ENCODE results near the gene RRM1.
"Not testable (repeated sequence)": the region's sequence is repeated elsewhere in the genome, so short reads cannot be mapped to it uniquely, and the experiment has no call there.

The RRM1 gene

GRCh38 chr11:4094348-4095291, at the start of gene RRM1:
Gene RRM1 (plus strand): TSS chr11:4094799. CDS start chr11:4095013, 214 bp downstream.
- DNase-seq, result peak; percentile 91

GRCh38 chr11:4044976-4045646, 49.5 kb upstream of the RRM1 start:
- no peak for DNase-seq

DNA sequence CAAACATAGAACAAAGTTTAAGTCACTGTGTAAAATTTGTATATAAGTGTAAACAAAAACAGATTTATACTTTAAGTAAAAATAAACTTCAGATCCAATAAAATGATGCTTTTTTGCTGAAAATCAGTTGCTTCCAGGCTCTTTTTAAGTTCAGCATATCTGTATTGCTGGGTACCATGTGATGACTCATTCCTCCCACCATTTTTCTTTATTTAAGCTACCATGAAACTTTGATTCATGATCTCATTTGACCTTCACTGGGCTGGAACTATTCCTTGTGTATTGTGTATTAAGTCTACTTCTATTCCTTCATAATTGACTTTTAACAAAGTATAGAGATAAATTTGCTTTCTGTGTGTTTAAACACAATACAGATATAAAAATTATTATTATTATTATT, 46.3 kb upstream of the RRM1 start:
- DNase-seq, result no peak

- no peak for DNase-seq
Observed at GRCh38 chr11:4049006-4049405, 45.6 kb upstream of the RRM1 start.

DNA sequence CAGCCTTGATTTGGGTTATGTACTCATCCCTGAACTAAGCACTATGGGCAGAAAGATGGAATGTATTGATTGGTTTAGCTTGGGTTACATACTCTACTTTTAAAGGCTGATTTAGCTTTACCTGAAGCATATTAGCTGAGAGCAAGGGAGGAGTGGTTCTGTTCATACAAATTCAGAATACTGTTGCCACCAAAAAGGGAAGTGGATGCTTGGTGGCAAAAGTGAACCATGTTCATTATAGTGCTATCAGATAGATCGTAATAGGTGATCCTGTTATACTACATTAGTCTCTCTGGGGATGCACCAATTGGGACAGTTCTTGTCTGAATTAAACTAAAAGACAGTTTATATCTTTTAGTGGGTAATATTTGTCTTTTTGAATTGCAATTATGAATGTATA, 44.5 kb upstream of the RRM1 start:
- no peak for DNase-seq

- DNase-seq, result not testable (repeated sequence)
Observed at GRCh38 chr11:4053200-4053599, 41.4 kb upstream of the RRM1 start.

DNA sequence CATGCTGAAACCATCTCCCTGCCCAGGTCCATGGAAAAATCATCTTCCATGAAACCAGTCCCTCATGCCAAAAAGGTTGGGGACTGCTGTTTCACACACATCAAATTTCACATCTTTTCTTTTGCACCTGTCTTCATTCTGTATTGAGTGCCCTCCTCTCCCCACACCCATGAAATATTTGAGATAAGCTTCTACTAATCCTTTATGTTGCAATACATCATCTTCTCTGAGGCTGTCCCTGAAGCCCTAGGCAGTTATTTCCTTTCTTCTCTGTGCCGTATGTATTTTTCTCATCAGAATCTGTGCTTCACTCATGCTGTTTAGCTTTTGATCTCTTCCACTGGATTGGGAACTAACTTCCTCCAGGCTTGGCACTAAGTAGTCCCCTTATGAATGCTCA, 40.0 kb upstream of the RRM1 start:
- no peak for DNase-seq

DNA sequence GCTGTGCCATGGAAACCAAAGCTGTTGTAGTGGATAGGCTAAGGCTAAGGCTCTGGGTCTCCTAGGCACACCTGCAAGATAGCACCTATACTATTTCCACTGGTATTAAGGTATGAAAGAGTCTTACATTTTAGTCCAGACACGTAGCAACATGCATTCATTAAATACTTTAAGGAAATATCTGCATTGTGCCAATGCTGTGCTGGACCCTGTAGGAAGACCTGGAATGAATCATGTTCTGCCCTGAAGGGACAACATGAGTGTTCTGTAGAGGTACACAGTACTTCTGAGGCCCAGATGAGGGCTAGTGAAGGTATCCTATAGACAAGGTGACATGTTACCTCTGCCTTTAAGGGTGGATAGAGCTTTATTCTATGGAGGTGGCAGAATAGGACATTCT, 35.2 kb upstream of the RRM1 start:
- no peak for DNase-seq

DNA sequence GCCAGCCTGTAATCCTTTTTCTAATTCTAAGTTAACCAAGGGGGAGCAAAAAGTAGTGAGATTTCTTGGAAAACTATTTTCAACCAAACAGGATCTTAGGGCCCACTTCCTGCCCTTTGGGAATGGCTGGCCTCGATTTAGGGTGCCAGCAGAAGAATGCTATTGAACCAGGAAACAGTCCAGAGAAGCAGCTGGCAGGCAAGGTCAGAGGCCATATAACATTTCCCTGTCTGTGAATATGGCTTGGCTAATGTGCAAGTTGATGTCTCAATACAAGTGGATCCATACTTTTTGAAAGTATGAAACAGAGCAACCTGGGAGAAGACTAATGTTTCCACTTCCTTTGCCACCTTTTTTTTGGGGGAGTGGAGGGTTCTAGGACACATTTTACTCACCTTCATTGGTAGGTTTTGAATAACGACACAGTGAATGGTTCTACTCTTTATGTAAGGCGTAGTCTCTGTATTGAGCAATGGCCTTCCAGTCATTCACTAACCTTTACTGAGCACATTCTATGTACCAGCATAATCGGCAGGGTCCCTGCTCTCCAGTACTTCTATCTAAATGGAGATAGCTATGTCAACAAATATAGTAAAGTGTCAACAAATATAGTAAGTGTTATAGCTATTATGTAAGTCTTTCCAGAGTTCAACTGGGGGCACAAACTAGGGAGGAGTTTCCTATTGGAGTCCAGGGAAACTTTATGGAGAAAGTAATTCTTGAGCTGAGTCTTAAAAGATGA, 34.2 kb upstream of the RRM1 start:
- DNase-seq, result no peak

- DNase-seq, result no peak
Observed at GRCh38 chr11:4061700-4062099, 32.9 kb upstream of the RRM1 start.

GRCh38 chr11:4063348-4063747, 31.3 kb upstream of the RRM1 start:
- DNase-seq, result no peak

- DNase-seq, result no peak
Observed at GRCh38 chr11:4064278-4064955, 30.2 kb upstream of the RRM1 start.

- no peak for DNase-seq
Observed at GRCh38 chr11:4065086-4065485, 29.5 kb upstream of the RRM1 start.

DNA sequence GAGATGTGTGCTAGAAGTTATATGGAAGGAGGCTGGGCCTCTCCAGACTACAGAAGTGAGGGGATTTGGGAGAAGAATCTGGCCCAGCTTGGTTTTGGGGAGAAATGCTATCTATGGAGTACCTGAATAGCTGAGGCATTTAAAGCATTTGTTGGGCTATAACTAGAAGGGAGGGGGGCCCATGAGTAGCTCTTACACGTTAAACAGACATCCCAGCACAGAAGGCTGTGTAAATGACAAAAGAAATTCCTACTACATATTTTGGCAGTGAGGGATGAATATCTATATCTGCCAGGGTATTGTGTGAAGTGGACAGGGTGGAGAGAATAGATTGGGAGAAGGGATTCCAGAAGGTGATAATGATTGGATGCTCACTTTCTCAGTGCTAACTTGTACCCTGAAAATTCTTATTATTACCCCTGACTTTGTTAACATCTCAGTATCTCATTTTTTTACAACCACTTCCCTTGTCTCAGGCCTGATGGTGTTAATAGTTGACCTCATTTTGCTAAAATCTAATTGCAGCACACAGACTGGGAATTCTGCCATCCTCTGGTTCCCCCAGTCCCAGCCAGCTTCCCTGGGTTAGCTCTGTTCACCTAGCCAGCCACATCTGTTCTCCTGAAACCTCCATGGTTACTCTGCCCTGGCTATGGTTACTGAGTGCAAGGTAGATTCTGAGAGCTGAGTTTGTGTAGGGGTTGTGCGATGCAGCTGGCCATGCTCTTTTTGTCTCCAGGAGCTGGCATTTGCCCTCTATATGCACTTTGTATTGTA, 28.8 kb upstream of the RRM1 start:
- no peak for DNase-seq

DNA sequence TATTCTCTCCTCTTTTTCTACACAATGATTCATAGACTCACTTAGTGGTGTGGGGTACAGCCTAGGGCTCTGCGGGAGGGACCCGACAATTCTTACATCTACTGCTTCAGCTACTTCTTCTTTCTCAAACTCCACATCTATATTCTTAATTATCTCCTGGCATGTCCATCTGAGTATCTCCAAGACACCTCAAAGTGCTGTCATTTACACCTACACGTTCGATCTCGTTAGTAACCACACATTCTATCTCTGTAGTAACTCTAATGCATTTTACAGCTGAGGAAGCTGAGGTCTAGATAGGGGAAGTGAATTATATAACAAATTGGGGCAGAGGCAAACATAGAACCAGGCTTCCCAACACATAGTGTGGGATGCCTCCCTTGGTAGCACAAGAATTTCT, 27.7 kb upstream of the RRM1 start:
- DNase-seq, result no peak

GRCh38 chr11:4068962-4069361, 25.6 kb upstream of the RRM1 start:
- DNase-seq, result no peak

DNA sequence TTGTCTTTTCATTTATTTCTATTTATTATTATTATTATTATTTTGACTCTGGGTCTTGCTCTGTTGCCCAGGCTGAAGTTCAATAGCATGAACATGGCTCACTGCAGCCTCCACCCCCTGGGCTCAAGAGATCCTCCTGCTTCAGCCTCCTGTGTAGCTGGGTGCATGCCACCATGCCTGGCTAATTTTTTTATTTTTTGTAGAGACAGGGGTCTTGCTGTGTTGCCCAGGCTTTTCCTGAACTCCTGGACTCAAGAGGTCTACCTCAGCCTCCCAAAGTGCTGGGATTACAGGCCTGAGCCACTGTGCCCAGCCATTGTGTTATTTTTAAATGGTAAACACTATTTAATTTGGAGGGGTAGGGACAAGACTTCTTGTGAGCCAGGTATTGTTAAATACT, 23.3 kb upstream of the RRM1 start:
- DNase-seq, result no peak

- DNase-seq, result no peak
Observed at GRCh38 chr11:4071914-4072313, 22.7 kb upstream of the RRM1 start.

DNA sequence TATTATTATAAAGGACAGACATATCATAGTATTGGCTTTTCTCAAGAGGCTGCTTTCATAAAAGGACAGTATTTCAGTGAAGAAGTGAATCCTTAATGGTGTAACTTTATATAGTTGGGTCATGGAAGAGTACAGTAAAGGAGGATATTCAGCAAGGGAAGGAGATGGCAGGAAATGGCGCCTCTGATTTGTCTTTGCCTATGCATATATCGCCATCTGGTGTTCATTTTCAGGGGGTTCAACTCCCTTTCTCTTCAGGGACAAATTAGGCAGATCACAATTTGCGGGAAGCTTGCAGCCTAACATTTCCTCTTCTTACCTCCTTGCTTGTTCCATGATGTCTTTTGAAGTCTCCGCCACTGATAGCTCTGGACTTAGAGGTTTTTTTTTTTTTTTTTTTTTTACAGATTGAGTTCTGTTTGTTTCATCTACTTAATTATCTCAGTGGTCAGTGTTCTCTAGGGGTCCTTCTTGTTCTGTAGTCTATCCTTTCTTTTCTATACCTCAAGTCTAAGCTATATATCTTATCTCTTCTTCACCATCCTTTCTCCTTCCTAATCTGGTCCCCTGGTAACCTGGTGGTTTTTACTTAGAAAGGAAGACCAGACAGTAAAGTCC, 21.8 kb upstream of the RRM1 start:
- peak; percentile 65 for DNase-seq

GRCh38 chr11:4074266-4074665, 20.3 kb upstream of the RRM1 start:
- DNase-seq, result no peak

- no peak for DNase-seq
Observed at GRCh38 chr11:4076774-4077173, 17.8 kb upstream of the RRM1 start.

DNA sequence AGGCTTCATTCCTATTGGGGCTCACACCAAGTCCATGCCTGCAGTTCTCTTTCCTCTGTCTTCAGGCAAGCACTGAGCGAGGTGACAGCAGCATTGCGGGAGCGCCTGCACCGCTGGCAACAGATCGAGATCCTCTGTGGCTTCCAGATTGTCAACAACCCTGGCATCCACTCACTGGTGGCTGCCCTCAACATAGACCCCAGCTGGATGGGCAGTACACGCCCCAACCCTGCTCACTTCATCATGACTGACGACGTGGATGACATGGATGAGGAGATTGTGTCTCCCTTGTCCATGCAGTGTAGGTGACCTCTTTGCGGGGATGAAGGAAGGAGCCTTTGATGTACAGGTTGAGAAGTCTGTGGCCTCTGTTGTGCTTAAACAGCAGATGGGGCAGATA, 11.4 kb upstream of the RRM1 start:
- DNase-seq, result no peak

Data from CD4-positive, alpha-beta T cell treated with Interleukin-6 for 4 hours (primary cell).